ENCODE data around the gene GPR156.

GRCh38 chr3:120125992-120126391 lies 159.0 kb downstream of the GPR156 start:
- TF ChIP-seq CTCF (IDR thresholded peaks at IDR 0.05) (no peak), EP300 (IDR thresholded peaks at IDR 0.05) (no peak), POLR2A (IDR thresholded peaks at IDR 0.05) (no peak), POLR2AphosphoS5 (IDR thresholded peaks at IDR 0.05) (no peak)
